ENCODE results near the gene ZNF274.

ZNF274 gene

DNA sequence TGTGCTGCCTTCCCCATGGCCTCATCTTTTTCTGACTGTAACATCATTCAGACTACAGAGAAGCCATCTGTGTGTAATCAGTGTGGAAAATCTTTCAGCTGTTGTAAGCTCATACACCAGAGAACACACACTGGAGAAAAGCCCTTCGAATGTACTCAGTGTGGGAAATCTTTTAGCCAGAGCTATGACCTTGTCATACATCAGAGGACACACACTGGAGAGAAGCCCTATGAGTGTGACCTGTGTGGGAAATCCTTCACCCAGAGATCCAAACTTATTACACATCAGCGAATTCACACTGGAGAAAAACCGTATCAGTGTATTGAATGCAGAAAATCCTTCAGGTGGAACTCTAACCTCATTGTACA, 78.7 kb downstream of the ZNF274 start:
- Histone ChIP-seq H3K4me3 (ENCODE audit: low read length) (no peak overlapping the region), H3K9me3 (ENCODE audit: control insufficient read depth, low read depth, low read length) (peaks cover 93% of the 10 kb centered on the region), H3K4me1 (ENCODE audit: control insufficient read depth, low read depth, low read length) (no peaks in the 10 kb centered on the region), H3K27me3 (ENCODE audit: control insufficient read depth, insufficient read depth, low read length) (no peaks in the 10 kb centered on the region), H3K27ac (ENCODE audit: low read length) (no peak overlapping the region), H3K9ac (ENCODE audit: low read length) (no peak overlapping the region), H3K36me3 (ENCODE audit: control insufficient read depth, low read depth, low read length) (peaks cover 63% of the 10 kb centered on the region)

DNA sequence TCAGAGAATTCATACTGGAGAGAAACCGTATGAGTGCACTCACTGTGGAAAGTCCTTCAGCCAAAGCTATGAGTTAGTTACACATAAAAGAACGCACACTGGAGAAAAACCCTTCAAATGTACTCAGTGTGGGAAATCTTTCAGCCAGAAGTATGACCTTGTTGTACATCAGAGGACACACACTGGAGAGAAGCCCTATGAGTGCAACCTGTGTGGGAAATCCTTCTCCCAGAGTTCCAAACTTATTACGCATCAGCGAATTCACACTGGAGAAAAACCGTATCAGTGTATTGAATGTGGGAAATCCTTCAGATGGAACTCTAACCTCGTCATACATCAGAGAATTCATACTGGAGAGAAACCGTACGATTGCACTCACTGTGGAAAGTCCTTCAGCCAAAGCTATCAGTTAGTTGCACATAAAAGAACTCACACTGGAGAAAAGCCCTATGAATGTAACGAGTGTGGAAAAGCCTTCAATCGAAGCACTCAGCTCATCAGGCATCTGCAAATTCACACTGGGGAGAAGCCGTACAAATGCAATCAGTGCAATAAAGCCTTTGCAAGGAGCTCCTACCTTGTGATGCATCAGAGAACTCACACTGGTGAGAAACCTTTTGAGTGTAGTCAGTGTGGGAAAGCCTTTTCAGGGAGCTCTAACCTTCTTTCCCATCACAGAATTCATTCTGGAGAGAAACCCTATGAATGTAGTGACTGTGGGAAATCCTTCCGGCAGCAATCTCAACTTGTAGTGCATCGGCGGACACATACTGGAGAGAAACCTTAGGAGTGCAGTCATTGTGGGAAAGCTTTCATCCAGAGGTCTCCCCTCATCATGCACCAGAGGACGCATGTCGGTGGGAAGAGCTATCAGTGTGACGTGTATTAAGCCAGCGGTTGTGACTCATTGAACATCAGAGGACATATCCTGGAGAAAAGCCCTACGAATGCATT, 79.4 kb downstream of the ZNF274 start:
- peaks cover 60% of the 10 kb centered on the region for H3K36me3 ChIP-seq (ENCODE audit: control insufficient read depth, low read depth, low read length)
- no peaks in the 10 kb centered on the region for H3K27me3 ChIP-seq (ENCODE audit: control insufficient read depth, insufficient read depth, low read length)
- H3K4me1 ChIP-seq (ENCODE audit: control insufficient read depth, low read depth, low read length) = no peaks in the 10 kb centered on the region
- no peak overlapping the region for H3K9ac ChIP-seq (ENCODE audit: low read length)
- H3K27ac ChIP-seq (ENCODE audit: low read length) = no peak overlapping the region
- H3K9me3 ChIP-seq (ENCODE audit: control insufficient read depth, low read depth, low read length) = peaks cover 94% of the 10 kb centered on the region
- peak overlapping the region; percentile 8 for H3K4me3 ChIP-seq (ENCODE audit: low read length)

DNA sequence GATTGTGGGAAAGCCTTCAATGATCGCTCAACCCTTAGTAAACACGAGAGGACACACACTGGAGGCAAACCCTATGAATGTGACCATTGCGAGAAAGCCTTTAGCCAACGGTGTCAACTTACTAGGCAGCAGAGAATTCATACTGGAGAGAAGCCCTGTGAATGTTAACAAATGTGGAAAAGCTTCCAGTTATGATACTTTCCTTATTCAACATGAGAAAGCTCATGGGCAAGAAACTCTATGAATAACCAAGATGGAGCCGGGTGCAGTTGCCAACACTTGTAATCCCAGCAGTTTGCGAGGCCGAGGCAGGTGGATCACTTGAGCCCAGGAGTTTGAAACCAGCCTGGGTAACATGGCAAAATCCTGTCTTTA, 80.0 kb downstream of the ZNF274 start:
- Histone ChIP-seq H3K9me3 (ENCODE audit: control insufficient read depth, low read depth, low read length) (peaks cover 88% of the 10 kb centered on the region), H3K27ac (ENCODE audit: low read length) (no peak overlapping the region), H3K36me3 (ENCODE audit: control insufficient read depth, low read depth, low read length) (peaks cover 53% of the 10 kb centered on the region), H3K27me3 (ENCODE audit: control insufficient read depth, insufficient read depth, low read length) (no peaks in the 10 kb centered on the region), H3K4me1 (ENCODE audit: control insufficient read depth, low read depth, low read length) (no peaks in the 10 kb centered on the region), H3K4me3 (ENCODE audit: low read length) (peak overlapping the region; percentile 31), H3K9ac (ENCODE audit: low read length) (no peak overlapping the region)
